Cardiac muscle cell (in vitro differentiated cells and primary cell): ENCODE measurements around the gene KLHL13. TPM values are rescaled to one million over a fixed set of nuclear protein-coding genes. Genes with fewer than 3 reads are reported as not detected.

ENCODE experiments used
- DNase-seq, 2 donors: peaks; one replicate each; pipeline versions ENCODE4 v3.0.0 to v3.0.0-alpha.2; 2010 to 2017; ENCODE audit warnings: low read depth in 1 of 2, low spot score in 1 of 2
- H3K27ac ChIP-seq: fragments of 200-600 bp; sonication (generic); 2 replicates; pipeline ENCODE4 v1.5.1; 2016
- H3K27me3 ChIP-seq: fragments of 200-600 bp; sonication (generic); 2 replicates; pipeline ENCODE4 v1.6.0; 2016; ENCODE audit warnings: control low read depth
- H3K36me3 ChIP-seq: fragments of 200-600 bp; sonication (generic); 2 replicates; pipeline ENCODE4 v1.5.1; 2016; ENCODE audit warnings: control low read depth
- H3K4me1 ChIP-seq: fragments of 200-600 bp; sonication (generic); 2 replicates; pipeline ENCODE4 v1.8.1; 2017; ENCODE audit warnings: low read depth, mild to moderate bottlenecking, mixed run types
- H3K4me3 ChIP-seq: fragments of 200-600 bp; sonication (generic); 2 replicates; pipeline ENCODE4 v1.5.1; 2016; ENCODE audit warnings: mild to moderate bottlenecking
- H3K9me3 ChIP-seq: fragments of 200-600 bp; sonication (generic); 2 replicates; pipeline ENCODE4 v1.5.1; 2017; ENCODE audit warnings: low read depth, mild to moderate bottlenecking, control low read depth
- CTCF ChIP-seq: IDR thresholded peaks from 2 replicates; pipeline ENCODE4 v1.5.1; 2012; ENCODE audit warnings: low read depth, mild to moderate bottlenecking, low read length
- polyA plus RNA-seq: library from polyadenylated mRNA; unstranded; fragments of >200 nt; fragmentation: Nextera tagmentation; extraction: Ambion mirVana; gene quantifications from 2 replicates; pipeline ENCODE4 v1.2.1, GENCODE V29; 2016
- total RNA-seq: library from RNA; depleted of rRNA; stranded (reverse); fragments of >200 nt; gene quantifications from 2 replicates; pipeline ENCODE4 v1.2.3, GENCODE V29; 2016

KLHL13 gene
- total and polyA plus RNA-seq, 2 experiments from 2014 or later, result 13.8 to 22.0 TPM

- DNase-seq, result no peak
- no peak overlapping the region for H3K27ac ChIP-seq
- no peaks in the 10 kb centered on the region for H3K9me3 ChIP-seq
- no peak overlapping the region for H3K4me3 ChIP-seq
- no peaks in the 10 kb centered on the region for H3K4me1 ChIP-seq
- no peaks in the 10 kb centered on the region for H3K27me3 ChIP-seq
- no peak for TF ChIP-seq CTCF
- no peaks in the 10 kb centered on the region for H3K36me3 ChIP-seq
These were observed 261.8 kb downstream of the KLHL13 start for GRCh38 chrX:117854806-117855205.

GRCh38 chrX:117851025-117851424 lies 265.6 kb downstream of the KLHL13 start:
- no peak for TF ChIP-seq CTCF
- Histone ChIP-seq H3K4me1 (no peaks in the 10 kb centered on the region), H3K27ac (no peak overlapping the region), H3K4me3 (no peak overlapping the region), H3K27me3 (no peaks in the 10 kb centered on the region), H3K36me3 (no peaks in the 10 kb centered on the region), H3K9me3 (no peaks in the 10 kb centered on the region)
- no peak for DNase-seq

Other genes with a start within 250 kb of the KLHL13 start
- 15.2 and 15.9 TPM in 2 replicates for gene WDR44, start 229.3 kb upstream of the KLHL13 start, total RNA-seq
- gene WDR44, start 229.3 kb upstream of the KLHL13 start, polyA plus RNA-seq, result 11.9 and 18.6 TPM in 2 replicates